HuH-7 (cell line): Measurements from ENCODE around the gene CCN5.
"Not testable (repeated sequence)": the region's sequence is repeated elsewhere in the genome, so short reads cannot be mapped to it uniquely, and the experiment has no call there.

Experiments
- DNase-seq: peaks from one replicate; pipeline ENCODE4 v3.0.0; 2011; ENCODE audit warnings: low spot score

CCN5 gene

GRCh38 chr20:44714701-44715498 is at the start of gene CCN5:
Gene CCN5, plus strand, starts transcription at chr20:44715369. Its CDS starts 22 bp downstream, at chr20:44715391.
- peak; percentile 67 for DNase-seq

- no peak for DNase-seq
Observed at GRCh38 chr20:44666066-44666465, 49.1 kb upstream of the CCN5 start.

GRCh38 chr20:44670851-44671250 is 44.3 kb upstream of the CCN5 start:
- not testable (repeated sequence) for DNase-seq

- not testable (repeated sequence) for DNase-seq
Observed at GRCh38 chr20:44671541-44671940, 43.6 kb upstream of the CCN5 start.

GRCh38 chr20:44672318-44672902 is 42.8 kb upstream of the CCN5 start:
- not testable (repeated sequence) for DNase-seq

- DNase-seq, result no peak
Observed at GRCh38 chr20:44678242-44678641, 36.9 kb upstream of the CCN5 start.

GRCh38 chr20:44678990-44679611 is 36.1 kb upstream of the CCN5 start:
- DNase-seq, result no peak

GRCh38 chr20:44681796-44682566 is 33.2 kb upstream of the CCN5 start:
- DNase-seq, result no peak

GRCh38 chr20:44683263-44684046 is 31.7 kb upstream of the CCN5 start:
- DNase-seq, result no peak

- DNase-seq, result no peak
Observed at GRCh38 chr20:44684047-44684967, 30.9 kb upstream of the CCN5 start.

GRCh38 chr20:44686934-44687333 is 28.2 kb upstream of the CCN5 start:
- DNase-seq, result no peak

- DNase-seq, result no peak
Observed at GRCh38 chr20:44688053-44688625, 27.0 kb upstream of the CCN5 start.

- DNase-seq, result no peak
Observed at GRCh38 chr20:44689809-44690208, 25.4 kb upstream of the CCN5 start.

- no peak for DNase-seq
Observed at GRCh38 chr20:44690781-44691423, 24.3 kb upstream of the CCN5 start.

- no peak for DNase-seq
Observed at GRCh38 chr20:44691424-44692423, 23.4 kb upstream of the CCN5 start.

GRCh38 chr20:44692932-44693480 is 22.2 kb upstream of the CCN5 start:
- no peak for DNase-seq

GRCh38 chr20:44693627-44694026 is 21.5 kb upstream of the CCN5 start:
- DNase-seq, result no peak

GRCh38 chr20:44694159-44694558 is 21.0 kb upstream of the CCN5 start:
- DNase-seq, result no peak
